M059J (cell line): ENCODE data around the gene CRB2. TPM values are rescaled to one million over a fixed set of nuclear protein-coding genes. Genes with fewer than 3 reads are reported as not detected.
"Not testable (repeated sequence)": the region's sequence is repeated elsewhere in the genome, so short reads cannot be mapped to it uniquely, and the experiment has no call there.

ENCODE experiments used
- DNase-seq: peaks from one replicate; pipeline ENCODE4 v3.0.0-alpha.2; 2012; ENCODE audit warnings: low read depth
- total RNA-seq: library from RNA; depleted of rRNA; stranded (reverse); fragments of >200 nt; shearing (Covaris generic); gene quantifications from 2 replicates; pipeline ENCODE4 v1.2.3, GENCODE V29; 2014

Gene CRB2
- total RNA-seq, 1 experiment from 2014 or later: not detected

- DNase-seq: no peak
Measured at GRCh38 chr9:123380852-123381705, 25.1 kb downstream of the CRB2 start.

GRCh38 chr9:123382653-123383511, 26.9 kb downstream of the CRB2 start:
- DNase-seq: no peak

- DNase-seq: no peak
Measured at GRCh38 chr9:123383512-123384170, 27.6 kb downstream of the CRB2 start.

GRCh38 chr9:123387686-123388085, 31.7 kb downstream of the CRB2 start:
- no peak for DNase-seq

GRCh38 chr9:123389070-123389469, 33.1 kb downstream of the CRB2 start:
- no peak for DNase-seq

GRCh38 chr9:123389698-123390097, 33.7 kb downstream of the CRB2 start:
- DNase-seq: no peak

GRCh38 chr9:123390337-123391135, 34.5 kb downstream of the CRB2 start:
- DNase-seq: no peak

- no peak for DNase-seq
Measured at GRCh38 chr9:123391233-123391632, 35.2 kb downstream of the CRB2 start.

GRCh38 chr9:123391946-123392345, 35.9 kb downstream of the CRB2 start:
- DNase-seq: no peak

GRCh38 chr9:123392802-123393201, 36.8 kb downstream of the CRB2 start:
- no peak for DNase-seq

- DNase-seq: no peak
Measured at GRCh38 chr9:123394291-123395235, 38.6 kb downstream of the CRB2 start.

GRCh38 chr9:123395276-123395688, 39.3 kb downstream of the CRB2 start:
- no peak for DNase-seq

GRCh38 chr9:123395689-123396511, 39.9 kb downstream of the CRB2 start:
- DNase-seq: peak; percentile 9

- no peak for DNase-seq
Measured at GRCh38 chr9:123397975-123398374, 42.0 kb downstream of the CRB2 start.

GRCh38 chr9:123398938-123399337, 42.9 kb downstream of the CRB2 start:
- not testable (repeated sequence) for DNase-seq

GRCh38 chr9:123399803-123400378, 43.9 kb downstream of the CRB2 start:
- DNase-seq: no peak

- DNase-seq: no peak
Measured at GRCh38 chr9:123400926-123401503, 45.0 kb downstream of the CRB2 start.

- peak; percentile 38 for DNase-seq
Measured at GRCh38 chr9:123401879-123402513, 46.0 kb downstream of the CRB2 start.
